Endothelial cell of umbilical vein (primary cell): ENCODE data around the gene SMAD1. TPM values are rescaled to one million over a fixed set of nuclear protein-coding genes. Genes with fewer than 3 reads are reported as not detected.

Experiments used
- BruUV-seq: library from RNA; stranded (reverse); fragments of 400-500 nt; replicated peaks from 2 replicates; lab custom pipeline; 2021; lab: Mats Ljungman, UMichigan
- CTCF ChIA-PET: fragments of 300-600, 350-600 bp; sonication (Branson Sonifier 250); formaldehyde crosslinking; loops from one replicate; lab custom pipeline; 2021; ENCODE audit warnings: antibody characterized with exemption, inconsistent platforms; lab: Charles Lee
- POLR2A ChIA-PET: fragments of 300-600, 350-600 bp; sonication (Branson Sonifier 250); formaldehyde crosslinking; loops from one replicate; lab custom pipeline; 2021; ENCODE audit warnings: antibody characterized with exemption, inconsistent platforms; lab: Charles Lee
- DNase-seq: peaks from one replicate; pipeline ENCODE4 v3.0.0-alpha.2; 2011; ENCODE audit warnings: low read depth, low spot score
- FAIRE-seq: peaks from 2 replicates; lab custom pipeline; 2011; peaks lifted over from hg19 to GRCh38; lab: Jason Lieb, UNC
- H2AFZ ChIP-seq: 2 replicates; pipeline ENCODE4 v1.6.0; 2012; ENCODE audit warnings: low read depth, low read length, control low read depth, inconsistent platforms
- H3K27ac ChIP-seq: 2 replicates; pipeline ENCODE4 v1.5.1; 2011; ENCODE audit warnings: low read depth, mild to moderate bottlenecking, control low read depth, low read length, moderate library complexity; ENCODE audit not compliant: insufficient read depth
- H3K27me3 ChIP-seq, 2 experiments: 2 replicates each; pipeline versions ENCODE4 v1.6.0 to v1.6.1; 2011; ENCODE audit warnings: low read length in 2 of 2, mixed read lengths in 1 of 2; ENCODE audit not compliant: control insufficient read depth in 2 of 2, insufficient read depth in 2 of 2
- H3K36me3 ChIP-seq, 2 experiments: 2 replicates in 1 of 2; 3 replicates in 1 of 2; pipeline ENCODE4 v1.5.1; 2011; ENCODE audit warnings: low read length in 2 of 2, mild to moderate bottlenecking in 1 of 2, moderate library complexity in 1 of 2; ENCODE audit not compliant: control insufficient read depth in 2 of 2, insufficient read depth in 2 of 2; ENCODE audit errors: extremely low read depth in 1 of 2
- H3K4me1 ChIP-seq: 3 replicates; pipeline ENCODE4 v1.5.1; 2011; ENCODE audit warnings: mild to moderate bottlenecking, low read length; ENCODE audit not compliant: control insufficient read depth, insufficient read depth; ENCODE audit errors: extremely low read depth
- H3K4me2 ChIP-seq: 2 replicates; pipeline ENCODE4 v1.6.1; 2011; ENCODE audit warnings: low read length, control low read depth, mixed read lengths; ENCODE audit not compliant: insufficient read depth
- H3K4me3 ChIP-seq, 3 experiments: fragments of 200-600 bp in 1 of 3; sonication (generic), shearing (Covaris generic) in 1 of 3; replicated peaks in 1 of 3; 2 replicates each; pipeline ENCODE4 v1.5.1; 2011 to 2016; ENCODE audit warnings: control low read depth in 3 of 3, low read length in 3 of 3, mild to moderate bottlenecking in 2 of 3, inconsistent platforms in 1 of 3, low read depth in 1 of 3, moderate library complexity in 1 of 3; ENCODE audit not compliant: insufficient read depth in 1 of 3
- H3K79me2 ChIP-seq: 2 replicates; pipeline ENCODE4 v1.6.0; 2012; ENCODE audit warnings: low read length, inconsistent platforms; ENCODE audit not compliant: control insufficient read depth, insufficient read depth
- H3K9ac ChIP-seq: replicated peaks from 2 replicates; pipeline ENCODE3; 2011; ENCODE audit warnings: low read length, control low read depth; ENCODE audit not compliant: insufficient read depth; ENCODE audit errors: extremely low read depth
- H3K9me1 ChIP-seq: replicated peaks from 3 replicates; pipeline ENCODE4 v1.6.0; 2011; ENCODE audit warnings: mild to moderate bottlenecking, low read length; ENCODE audit not compliant: control insufficient read depth, insufficient read depth; ENCODE audit errors: extremely low read depth
- H3K9me3 ChIP-seq: replicated peaks from 2 replicates; pipeline ENCODE4 v1.5.1; 2012; ENCODE audit warnings: low read length, inconsistent platforms; ENCODE audit not compliant: control insufficient read depth, insufficient read depth
- H4K20me1 ChIP-seq: replicated peaks from 2 replicates; pipeline ENCODE3; 2011; ENCODE audit warnings: mild to moderate bottlenecking, low read length; ENCODE audit not compliant: control insufficient read depth, insufficient read depth; ENCODE audit errors: extremely low read depth
- EZH2 ChIP-seq: IDR thresholded peaks from 2 replicates; pipeline ENCODE4 v1.6.1; 2012; ENCODE audit warnings: borderline replicate concordance, low read depth, mild to moderate bottlenecking, moderate library complexity, low read length, inconsistent platforms; ENCODE audit not compliant: severe bottlenecking
- FOS ChIP-seq: IDR thresholded peaks from 2 replicates; pipeline ENCODE4 v1.6.1; 2011; ENCODE audit warnings: mild to moderate bottlenecking, low read length, moderate library complexity, borderline replicate concordance; ENCODE audit not compliant: insufficient read depth
- GATA2 ChIP-seq: IDR thresholded peaks from 2 replicates; pipeline ENCODE4 v1.7.0; 2011; ENCODE audit warnings: low read depth, mild to moderate bottlenecking, moderate library complexity, mixed read lengths, low read length; ENCODE audit not compliant: insufficient read length, insufficient read depth
- JUN ChIP-seq: IDR thresholded peaks from 2 replicates; pipeline ENCODE4 v1.6.1; 2011; ENCODE audit warnings: borderline replicate concordance, low read depth; ENCODE audit not compliant: insufficient read length, insufficient read depth
- MYC ChIP-seq: IDR thresholded peaks from one replicate; pipeline ENCODE4 v1.6.1; 2011; ENCODE audit warnings: mild to moderate bottlenecking, low read depth, low read length
- POLR2A ChIP-seq: IDR thresholded peaks from 2 replicates; pipeline ENCODE4 v1.6.1; 2012; ENCODE audit warnings: low read depth, mild to moderate bottlenecking, control low read depth, low read length
- POLR2AphosphoS5 ChIP-seq: IDR thresholded peaks from 2 replicates; pipeline ENCODE4 v1.6.1; 2012; ENCODE audit warnings: low read depth, mild to moderate bottlenecking, control low read depth, low read length, moderate library complexity; ENCODE audit not compliant: insufficient read depth
- dilution Hi-C: fragments of 300-500 bp; cut with MboI; formaldehyde crosslinking; loops from one replicate; pipeline ENCODE4 v1.15.0; 2019; ENCODE audit warnings: low sequenced_read_pairs; ENCODE audit not compliant: extremely low pct_ligation_motif_present
- intact Hi-C: fragments of 100-400 bp; cut with micrococcal nuclease; formaldehyde crosslinking; loops from one replicate; pipeline ENCODE4 v1.10.0; 2022
- polyA plus RNA-seq, 4 experiments: library from polyadenylated mRNA; depleted of rRNA in 3 of 4; stranded (reverse) in 3 of 4; unstranded in 1 of 4; fragments of >200 nt; gene quantifications; 2 replicates each; pipeline versions ENCODE4 v1.2.1 to v1.2.3, GENCODE V29; 2011 to 2012; ENCODE audit warnings: missing spikeins in 1 of 4
- total RNA-seq: library from RNA; stranded (reverse); gene quantifications from 2 replicates; pipeline ENCODE4 v1.2.3, GENCODE V29; 2021
- TF ChIP-seq, protein P1 (sequence below): IDR thresholded peaks from 2 replicates; pipeline ENCODE4 v1.6.1; 2011; ENCODE audit not compliant: insufficient read depth, insufficient read length
- TF ChIP-seq, protein P2 (sequence below), 2 donors: IDR thresholded peaks; 1 replicate in 1 of 2; 2 replicates in 1 of 2; pipeline ENCODE4 v1.5.1; 2011; ENCODE audit warnings: low read length in 2 of 2, mild to moderate bottlenecking in 2 of 2, moderate library complexity in 2 of 2, control low read depth in 1 of 2, inconsistent platforms in 1 of 2, low read depth in 1 of 2; ENCODE audit not compliant: insufficient read depth in 1 of 2; ENCODE audit errors: extremely low read depth in 1 of 2

Gene SMAD1
- total and polyA plus RNA-seq, 2 donors (not counting 3 experiments of a cell fraction or from before 2014, with no cell fraction given): 101 to 116 TPM

GRCh38 chr4:145583191-145584055, 101.8 kb downstream of the SMAD1 start:
- H3K4me2 ChIP-seq: no peak overlapping the region
- DNase-seq (no peak), FAIRE-seq (no peak)
- ChIA-PET CTCF (no interaction called here), POLR2A (no interaction called here)
- no peaks in the 10 kb centered on the region for H3K9me1 ChIP-seq
- no peak overlapping the region for H3K9ac ChIP-seq
- H3K4me1 ChIP-seq: no peaks in the 10 kb centered on the region
- no peak overlapping the region for H2AFZ ChIP-seq
- BruUV-seq: no TSS peak
- peaks cover 17 to 46% of the 10 kb centered on the region in 2 experiments for H3K27me3 ChIP-seq
- dilution Hi-C loops (no loop called here), intact Hi-C loops (loop anchor here (5.0 kb wide), 1 partner anchor 1314 kb away; no protein-coding TSS in a partner anchor)
- H3K79me2 ChIP-seq: no peaks in the 10 kb centered on the region
- H3K4me3 ChIP-seq: no peak overlapping the region
- no peaks in the 10 kb centered on the region for H3K9me3 ChIP-seq
- no peaks in the 10 kb centered on the region for H3K36me3 ChIP-seq
- no peaks in the 10 kb centered on the region for H4K20me1 ChIP-seq
- TF ChIP-seq MYC (no peak), POLR2AphosphoS5 (no peak), POLR2A (no peak), FOS (no peak), EZH2 (no peak), GATA2 (no peak), JUN (no peak)
- TF ChIP-seq, protein P1, sequence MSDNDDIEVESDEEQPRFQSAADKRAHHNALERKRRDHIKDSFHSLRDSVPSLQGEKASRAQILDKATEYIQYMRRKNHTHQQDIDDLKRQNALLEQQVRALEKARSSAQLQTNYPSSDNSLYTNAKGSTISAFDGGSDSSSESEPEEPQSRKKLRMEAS: no peak
- TF ChIP-seq, protein P2, sequence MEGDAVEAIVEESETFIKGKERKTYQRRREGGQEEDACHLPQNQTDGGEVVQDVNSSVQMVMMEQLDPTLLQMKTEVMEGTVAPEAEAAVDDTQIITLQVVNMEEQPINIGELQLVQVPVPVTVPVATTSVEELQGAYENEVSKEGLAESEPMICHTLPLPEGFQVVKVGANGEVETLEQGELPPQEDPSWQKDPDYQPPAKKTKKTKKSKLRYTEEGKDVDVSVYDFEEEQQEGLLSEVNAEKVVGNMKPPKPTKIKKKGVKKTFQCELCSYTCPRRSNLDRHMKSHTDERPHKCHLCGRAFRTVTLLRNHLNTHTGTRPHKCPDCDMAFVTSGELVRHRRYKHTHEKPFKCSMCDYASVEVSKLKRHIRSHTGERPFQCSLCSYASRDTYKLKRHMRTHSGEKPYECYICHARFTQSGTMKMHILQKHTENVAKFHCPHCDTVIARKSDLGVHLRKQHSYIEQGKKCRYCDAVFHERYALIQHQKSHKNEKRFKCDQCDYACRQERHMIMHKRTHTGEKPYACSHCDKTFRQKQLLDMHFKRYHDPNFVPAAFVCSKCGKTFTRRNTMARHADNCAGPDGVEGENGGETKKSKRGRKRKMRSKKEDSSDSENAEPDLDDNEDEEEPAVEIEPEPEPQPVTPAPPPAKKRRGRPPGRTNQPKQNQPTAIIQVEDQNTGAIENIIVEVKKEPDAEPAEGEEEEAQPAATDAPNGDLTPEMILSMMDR (IDR thresholded peaks at IDR 0.05; ENCODE audit: extremely low read depth in 1 of 2, insufficient read depth in 1 of 2, low read depth in 1 of 2, low read length in 2 of 2): no peak
- H3K27ac ChIP-seq: no peak overlapping the region
